Measurements from ENCODE around the gene NEUROD4. TPM values are rescaled to one million over a fixed set of nuclear protein-coding genes. Genes with fewer than 3 reads are reported as not detected.

The NEUROD4 gene, protein sequence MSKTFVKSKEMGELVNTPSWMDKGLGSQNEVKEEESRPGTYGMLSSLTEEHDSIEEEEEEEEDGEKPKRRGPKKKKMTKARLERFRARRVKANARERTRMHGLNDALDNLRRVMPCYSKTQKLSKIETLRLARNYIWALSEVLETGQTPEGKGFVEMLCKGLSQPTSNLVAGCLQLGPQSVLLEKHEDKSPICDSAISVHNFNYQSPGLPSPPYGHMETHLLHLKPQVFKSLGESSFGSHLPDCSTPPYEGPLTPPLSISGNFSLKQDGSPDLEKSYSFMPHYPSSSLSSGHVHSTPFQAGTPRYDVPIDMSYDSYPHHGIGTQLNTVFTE
- total RNA-seq (2014; rRNA removed; shearing (Covaris generic)) (not detected in 2 replicates), total RNA-seq (2022) (not detected in 2 replicates), Bru-seq, nascent RNA (not detected), BruChase-seq, experiment 1, labeled RNA remaining after a 6-hour chase (not detected), BruChase-seq, experiment 2, labeled RNA remaining after a 2-hour chase (not detected)
- long read RNA-seq: 0 reads

DNA sequence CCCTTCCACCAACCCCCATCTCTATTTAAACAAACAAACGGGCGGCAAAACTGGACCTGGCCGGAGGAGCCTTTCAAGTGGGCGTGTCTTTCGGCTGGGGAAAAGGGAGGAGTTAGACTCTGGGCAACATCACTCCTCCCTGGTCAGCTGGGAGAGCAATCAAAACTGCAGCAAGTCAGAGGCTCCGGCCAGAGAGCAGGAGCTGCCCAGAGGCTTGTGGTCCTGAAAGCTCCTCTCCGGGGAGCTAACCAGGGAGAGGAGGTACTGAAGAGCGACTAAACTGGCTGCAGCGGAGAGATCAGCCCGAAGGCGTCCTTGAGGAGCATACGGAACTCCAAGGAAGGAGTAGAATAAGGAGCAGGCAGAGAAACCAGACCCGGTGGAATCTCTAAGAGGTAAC lies at the start of gene NEUROD4:
NEUROD4 (plus strand) TSS at position 191 of the 400 bp plus-strand sequence. CDS start 6,466 bp downstream, outside the sequence.
- no peak within 1 kb of the TSS for H3K27ac ChIP-seq (ENCODE audit: low read depth, low read length, poor library complexity, severe bottlenecking)
- peaks cover 8% of the 10 kb centered on the region for H3K4me1 ChIP-seq (ENCODE audit: insufficient read depth, low read length, poor library complexity, severe bottlenecking)
- BruUV-seq (replicated peaks): no TSS peak
- no peak for DNase-seq (ENCODE audit: low spot score)
- H4K20me1 ChIP-seq (ENCODE audit: insufficient read depth, low read length): no peaks in the 10 kb centered on the region
- H3K9me2 ChIP-seq (ENCODE audit: insufficient read depth, low read length): no peaks in the 10 kb centered on the region
- H3K79me2 ChIP-seq (ENCODE audit: insufficient read depth, low read depth, low read length): no peaks in the 10 kb centered on the region
- ChIA-PET CTCF (ENCODE audit: unreplicated experiment) (no interaction called here), POLR2A (interaction anchor here (1.0 to 1.4 kb wide), 4 partner anchors 12 to 37 kb away, joined by 3 to 4 read pairs (median 4); no protein-coding TSS in a partner anchor)
- no peak within 1 kb of the TSS for H3K4me3 ChIP-seq (ENCODE audit: low read depth, low read length, poor library complexity, severe bottlenecking)
- H3K36me3 ChIP-seq (ENCODE audit: insufficient read depth, low read length): no peaks in the 10 kb centered on the region
- no peak within 1 kb of the TSS for H3K4me2 ChIP-seq (ENCODE audit: low read length)
- no peak within 1 kb of the TSS for H2AFZ ChIP-seq (ENCODE audit: low read length)
- H3K9me3 ChIP-seq (ENCODE audit: low read length): no peaks in the 10 kb centered on the region
- intact Hi-C loops (cut with micrococcal nuclease; ENCODE audit: unreplicated experiment): no loop called here
- TF ChIP-seq, protein P1, sequence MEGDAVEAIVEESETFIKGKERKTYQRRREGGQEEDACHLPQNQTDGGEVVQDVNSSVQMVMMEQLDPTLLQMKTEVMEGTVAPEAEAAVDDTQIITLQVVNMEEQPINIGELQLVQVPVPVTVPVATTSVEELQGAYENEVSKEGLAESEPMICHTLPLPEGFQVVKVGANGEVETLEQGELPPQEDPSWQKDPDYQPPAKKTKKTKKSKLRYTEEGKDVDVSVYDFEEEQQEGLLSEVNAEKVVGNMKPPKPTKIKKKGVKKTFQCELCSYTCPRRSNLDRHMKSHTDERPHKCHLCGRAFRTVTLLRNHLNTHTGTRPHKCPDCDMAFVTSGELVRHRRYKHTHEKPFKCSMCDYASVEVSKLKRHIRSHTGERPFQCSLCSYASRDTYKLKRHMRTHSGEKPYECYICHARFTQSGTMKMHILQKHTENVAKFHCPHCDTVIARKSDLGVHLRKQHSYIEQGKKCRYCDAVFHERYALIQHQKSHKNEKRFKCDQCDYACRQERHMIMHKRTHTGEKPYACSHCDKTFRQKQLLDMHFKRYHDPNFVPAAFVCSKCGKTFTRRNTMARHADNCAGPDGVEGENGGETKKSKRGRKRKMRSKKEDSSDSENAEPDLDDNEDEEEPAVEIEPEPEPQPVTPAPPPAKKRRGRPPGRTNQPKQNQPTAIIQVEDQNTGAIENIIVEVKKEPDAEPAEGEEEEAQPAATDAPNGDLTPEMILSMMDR (conservative IDR thresholded peaks at IDR 0.05; ENCODE audit: low read length): no peak
- no peak for TF ChIP-seq EZH2phosphoT487 (IDR thresholded peaks at IDR 0.05; ENCODE audit: borderline replicate concordance, low read depth, low read length)

DNA sequence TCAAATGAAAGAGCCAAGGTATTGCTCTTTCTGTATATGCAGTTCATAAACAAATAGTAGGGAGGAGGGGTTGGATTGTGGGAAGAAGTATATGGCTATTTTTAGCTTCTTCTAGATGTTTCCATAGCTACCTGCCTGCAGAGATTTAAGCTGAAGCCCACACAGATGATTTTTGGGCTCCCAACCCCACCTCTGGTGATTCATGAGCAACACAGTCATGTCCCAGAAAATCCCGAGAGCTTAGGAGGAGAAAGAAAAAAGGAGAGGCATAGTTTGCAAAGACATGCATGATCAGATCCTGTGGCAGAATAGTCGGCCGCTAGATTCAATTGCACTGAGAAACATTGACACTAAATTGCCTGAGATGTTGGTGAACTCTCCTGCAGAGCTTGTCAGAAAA lies 49.0 kb upstream of the NEUROD4 start:
- H4K20me1 ChIP-seq (ENCODE audit: insufficient read depth, low read length): no peaks in the 10 kb centered on the region
- no TSS peak for BruUV-seq (replicated peaks)
- ChIA-PET CTCF (ENCODE audit: unreplicated experiment) (no interaction called here), POLR2A (interaction anchor here (0.6 to 1.1 kb wide), 4 partner anchors 10 to 123 kb away, joined by 3 read pairs; no protein-coding TSS in a partner anchor)
- H3K79me2 ChIP-seq (ENCODE audit: insufficient read depth, low read depth, low read length): no peaks in the 10 kb centered on the region
- no peak overlapping the region for H3K27ac ChIP-seq (ENCODE audit: low read depth, low read length, poor library complexity, severe bottlenecking)
- no peak for DNase-seq (ENCODE audit: low spot score)
- H3K4me2 ChIP-seq (ENCODE audit: low read length): no peak overlapping the region
- H2AFZ ChIP-seq (ENCODE audit: low read length): no peak overlapping the region
- intact Hi-C loops (cut with micrococcal nuclease; ENCODE audit: unreplicated experiment): no loop called here
- H3K4me1 ChIP-seq (ENCODE audit: insufficient read depth, low read length, poor library complexity, severe bottlenecking): no peaks in the 10 kb centered on the region
- peaks cover 20% of the 10 kb centered on the region for H3K36me3 ChIP-seq (ENCODE audit: insufficient read depth, low read length)
- TF ChIP-seq, protein P1 (conservative IDR thresholded peaks at IDR 0.05; ENCODE audit: low read length): no peak
- no peak for TF ChIP-seq EZH2phosphoT487 (IDR thresholded peaks at IDR 0.05; ENCODE audit: borderline replicate concordance, low read depth, low read length)
- H3K9me2 ChIP-seq (ENCODE audit: insufficient read depth, low read length): no peaks in the 10 kb centered on the region
- no peak overlapping the region for H3K4me3 ChIP-seq (ENCODE audit: low read depth, low read length, poor library complexity, severe bottlenecking)
- no peaks in the 10 kb centered on the region for H3K9me3 ChIP-seq (ENCODE audit: low read length)

DNA sequence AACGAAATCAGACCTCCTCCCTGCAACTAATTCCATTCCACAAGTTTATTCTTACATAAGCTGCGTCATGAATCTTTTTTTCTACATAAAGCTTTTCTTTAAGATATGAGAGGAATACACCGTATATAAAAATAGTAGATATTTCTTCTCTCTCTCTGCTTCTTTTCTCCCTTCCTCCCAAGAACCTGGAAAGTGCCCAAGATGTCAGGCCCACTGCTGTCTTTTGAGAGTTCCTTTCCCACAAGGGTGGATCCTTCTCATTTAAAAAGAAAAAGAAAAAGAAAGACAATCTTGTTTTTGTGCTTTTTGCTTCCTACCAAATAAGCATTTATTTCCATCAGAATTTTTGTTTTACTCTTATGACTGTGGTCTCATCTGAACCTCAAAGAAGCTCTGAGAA lies 46.2 kb upstream of the NEUROD4 start:
- H3K9me2 ChIP-seq (ENCODE audit: insufficient read depth, low read length): no peaks in the 10 kb centered on the region
- ChIA-PET POLR2A (interaction anchor here (0.7 to 1.5 kb wide), 2 partner anchors 12 to 277 kb away, joined by 3 read pairs; no protein-coding TSS in a partner anchor), CTCF (ENCODE audit: unreplicated experiment) (no interaction called here)
- no peak overlapping the region for H3K4me3 ChIP-seq (ENCODE audit: low read depth, low read length, poor library complexity, severe bottlenecking)
- no peak overlapping the region for H3K27ac ChIP-seq (ENCODE audit: low read depth, low read length, poor library complexity, severe bottlenecking)
- H3K36me3 ChIP-seq (ENCODE audit: insufficient read depth, low read length): peaks cover 13% of the 10 kb centered on the region; the same call in 1 of the 2 replicates
- BruUV-seq (replicated peaks): no TSS peak
- H3K4me1 ChIP-seq (ENCODE audit: insufficient read depth, low read length, poor library complexity, severe bottlenecking): no peaks in the 10 kb centered on the region
- no peaks in the 10 kb centered on the region for H4K20me1 ChIP-seq (ENCODE audit: insufficient read depth, low read length)
- no peak overlapping the region for H3K4me2 ChIP-seq (ENCODE audit: low read length)
- DNase-seq (ENCODE audit: low spot score): no peak
- no peak overlapping the region for H2AFZ ChIP-seq (ENCODE audit: low read length)
- no peaks in the 10 kb centered on the region for H3K9me3 ChIP-seq (ENCODE audit: low read length)
- no peaks in the 10 kb centered on the region for H3K79me2 ChIP-seq (ENCODE audit: insufficient read depth, low read depth, low read length)
- TF ChIP-seq EZH2phosphoT487 (IDR thresholded peaks at IDR 0.05; ENCODE audit: borderline replicate concordance, low read depth, low read length): no peak
- TF ChIP-seq, protein P1 (conservative IDR thresholded peaks at IDR 0.05; ENCODE audit: low read length): no peak
- intact Hi-C loops (cut with micrococcal nuclease; ENCODE audit: unreplicated experiment): no loop called here
